Glomerular endothelial cell (primary cell): ENCODE measurements around the gene SETD1A. TPM values are rescaled to one million over a fixed set of nuclear protein-coding genes. Genes with fewer than 3 reads are reported as not detected.

ENCODE experiments used
- DNase-seq: peaks from one replicate; pipeline ENCODE4 v3.0.0-alpha.2; 2011; ENCODE audit warnings: low read depth, low spot score; ENCODE audit errors: extremely low read depth
- total RNA-seq: library from RNA; depleted of rRNA; stranded (reverse); fragments of >200 nt; gene quantifications from 2 replicates; pipeline ENCODE4 v1.2.3, GENCODE V29; 2015

The SETD1A gene
- total RNA-seq, result 12.5 and 24.6 TPM in 2 replicates

DNA sequence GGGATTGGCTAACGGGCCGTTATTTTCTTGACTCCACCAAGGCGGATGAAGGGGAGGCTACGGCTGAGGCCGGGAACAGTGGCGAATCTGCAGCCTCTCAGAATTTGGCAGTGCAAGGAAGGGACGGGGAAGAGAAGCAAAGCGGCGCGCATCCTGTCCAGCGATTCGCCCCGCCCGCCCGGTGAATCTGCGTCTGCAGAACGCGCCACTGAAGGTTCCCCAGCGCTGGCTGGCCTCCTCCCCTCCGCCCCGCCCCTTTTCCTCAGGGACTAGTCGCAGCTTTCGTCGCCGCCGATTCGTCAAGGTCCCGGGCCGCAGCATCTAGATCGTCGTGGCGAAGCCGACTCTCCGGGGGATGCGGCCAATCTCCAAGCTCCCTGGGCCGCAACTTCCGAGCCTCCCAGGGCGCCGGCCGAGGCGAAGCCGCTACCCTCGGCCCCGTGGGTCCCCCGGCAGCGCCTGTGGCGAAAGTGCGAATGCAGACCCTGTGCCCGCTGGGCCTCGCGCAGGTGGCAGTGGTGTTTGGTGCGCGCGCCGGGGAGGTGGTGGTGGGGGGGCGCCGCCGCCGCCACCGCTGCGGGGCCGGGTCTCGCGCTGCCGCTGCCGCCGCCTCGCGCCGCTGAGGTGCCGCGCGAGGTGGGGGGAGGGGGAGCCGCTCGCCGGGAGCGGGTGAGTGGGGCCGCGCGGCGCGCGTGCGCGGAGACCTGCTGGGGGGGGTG lies at the start of gene SETD1A:
SETD1A (plus strand) TSS at position 299 of the 719 bp plus-strand sequence. CDS start 978 bp downstream, outside the sequence.
- DNase-seq, result peak; percentile 64

GRCh38 chr16:30910427-30911029 lies 47.0 kb upstream of the SETD1A start:
- no peak for DNase-seq

GRCh38 chr16:30912794-30913412 lies 44.7 kb upstream of the SETD1A start:
- DNase-seq, result no peak

DNA sequence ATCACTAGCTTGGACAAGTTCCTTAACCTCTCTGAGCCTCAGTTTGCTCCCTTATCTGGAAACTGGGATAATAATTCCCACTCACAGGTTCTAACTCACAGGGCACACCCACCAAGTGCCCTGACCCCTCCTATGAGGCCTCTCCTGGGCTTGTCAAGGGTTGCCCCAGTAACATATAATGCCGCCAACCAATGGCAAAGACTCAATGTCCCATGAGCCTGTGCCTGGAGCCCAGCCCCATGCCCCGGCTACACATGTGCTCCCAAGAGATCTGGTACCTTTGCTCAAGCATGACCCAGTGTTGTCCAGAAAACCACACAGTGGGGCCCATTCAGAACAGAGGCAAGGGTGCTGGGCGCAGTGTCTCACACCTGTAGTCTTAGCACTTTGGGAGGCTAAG lies 42.7 kb upstream of the SETD1A start:
- no peak for DNase-seq

GRCh38 chr16:30918614-30919013 lies 38.9 kb upstream of the SETD1A start:
- no peak for DNase-seq

- DNase-seq, result no peak
Measured at GRCh38 chr16:30920891-30921290, 36.7 kb upstream of the SETD1A start.

GRCh38 chr16:30921459-30921747 lies 36.2 kb upstream of the SETD1A start:
- no peak for DNase-seq

GRCh38 chr16:30921748-30922419 lies 35.7 kb upstream of the SETD1A start:
- peak; percentile 64 for DNase-seq

GRCh38 chr16:30922420-30922959 lies 35.1 kb upstream of the SETD1A start:
- DNase-seq, result peak; percentile 94

DNA sequence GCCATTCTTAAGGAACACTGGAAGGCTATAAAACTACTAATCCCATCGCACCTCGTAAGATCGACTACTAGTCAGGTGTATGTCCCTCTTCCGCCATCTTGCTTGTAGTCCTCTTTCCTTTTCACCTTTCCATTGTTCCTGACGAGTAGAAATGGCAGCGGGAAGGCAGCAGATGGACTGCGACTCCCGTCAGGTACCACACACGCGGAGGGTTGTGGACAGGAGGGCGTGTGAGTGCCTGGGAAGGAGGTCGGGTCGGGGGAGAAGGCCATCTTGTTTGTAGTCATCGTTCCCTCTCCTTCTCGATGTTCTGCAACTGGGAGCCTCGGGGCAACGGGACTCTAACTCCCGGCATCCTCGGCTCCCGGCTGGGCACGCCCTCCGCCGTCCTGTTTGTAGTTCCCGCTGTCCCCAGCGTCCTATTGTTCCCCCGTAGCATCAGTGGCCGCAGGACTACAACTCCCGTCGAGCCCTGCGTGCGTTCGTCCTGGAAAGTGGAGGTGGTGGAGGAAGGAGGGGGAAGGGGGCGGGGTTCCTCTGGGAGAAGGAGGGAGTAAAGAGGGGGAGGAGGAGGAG lies 34.5 kb upstream of the SETD1A start:
- DNase-seq, result peak; percentile 96

GRCh38 chr16:30923554-30924075 lies 33.9 kb upstream of the SETD1A start, which contains the start of gene FBXL19:
TSS of gene FBXL19 (plus strand) at chr16:30923572. CDS start at chr16:30925755, 2,183 bp downstream.
- no peak for DNase-seq

GRCh38 chr16:30924076-30924912 lies 33.3 kb upstream of the SETD1A start:
- DNase-seq, result no peak

- DNase-seq, result no peak
Measured at GRCh38 chr16:30924913-30925631, 32.5 kb upstream of the SETD1A start.

GRCh38 chr16:30925632-30925987 lies 31.9 kb upstream of the SETD1A start:
- DNase-seq, result no peak

DNA sequence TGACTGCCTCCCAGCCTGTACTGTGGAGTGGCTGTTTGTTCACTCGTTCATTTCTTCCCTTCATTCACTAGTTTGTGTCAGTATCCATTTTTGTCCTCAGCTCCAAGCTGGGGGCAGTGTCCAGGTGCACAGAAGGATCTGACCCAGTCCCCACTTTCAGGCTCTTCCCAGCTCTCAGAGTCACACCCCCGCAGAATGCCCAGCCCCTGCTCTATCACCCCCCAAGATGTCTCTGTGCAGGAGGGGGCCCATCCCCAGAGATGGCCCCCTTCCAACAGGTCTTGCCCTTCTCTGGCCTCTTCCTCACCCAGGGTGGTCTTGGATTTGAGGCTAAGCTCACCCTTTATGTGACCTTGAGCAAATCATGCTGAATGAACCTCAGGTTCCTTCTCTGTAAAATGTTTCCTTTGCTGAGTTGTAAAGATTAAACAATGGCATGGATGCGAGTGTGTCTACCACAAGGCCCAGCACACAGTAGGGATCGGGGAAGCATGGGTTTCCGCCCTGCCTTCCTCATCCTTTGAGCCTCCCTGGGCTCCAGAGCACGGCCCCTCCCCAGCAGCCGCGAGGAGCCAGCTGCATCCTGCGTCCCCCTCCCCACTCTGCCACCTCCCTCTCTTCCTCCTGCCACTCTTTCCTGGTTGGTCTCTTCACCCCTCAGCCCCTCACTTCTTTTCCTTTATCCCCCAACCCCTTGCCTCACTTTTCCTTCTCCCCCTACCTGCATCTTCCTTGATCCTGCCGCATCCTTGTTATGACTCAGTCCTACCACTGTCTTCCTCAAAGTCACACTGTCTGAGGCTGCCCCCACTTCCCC lies 31.4 kb upstream of the SETD1A start:
- no peak for DNase-seq

DNA sequence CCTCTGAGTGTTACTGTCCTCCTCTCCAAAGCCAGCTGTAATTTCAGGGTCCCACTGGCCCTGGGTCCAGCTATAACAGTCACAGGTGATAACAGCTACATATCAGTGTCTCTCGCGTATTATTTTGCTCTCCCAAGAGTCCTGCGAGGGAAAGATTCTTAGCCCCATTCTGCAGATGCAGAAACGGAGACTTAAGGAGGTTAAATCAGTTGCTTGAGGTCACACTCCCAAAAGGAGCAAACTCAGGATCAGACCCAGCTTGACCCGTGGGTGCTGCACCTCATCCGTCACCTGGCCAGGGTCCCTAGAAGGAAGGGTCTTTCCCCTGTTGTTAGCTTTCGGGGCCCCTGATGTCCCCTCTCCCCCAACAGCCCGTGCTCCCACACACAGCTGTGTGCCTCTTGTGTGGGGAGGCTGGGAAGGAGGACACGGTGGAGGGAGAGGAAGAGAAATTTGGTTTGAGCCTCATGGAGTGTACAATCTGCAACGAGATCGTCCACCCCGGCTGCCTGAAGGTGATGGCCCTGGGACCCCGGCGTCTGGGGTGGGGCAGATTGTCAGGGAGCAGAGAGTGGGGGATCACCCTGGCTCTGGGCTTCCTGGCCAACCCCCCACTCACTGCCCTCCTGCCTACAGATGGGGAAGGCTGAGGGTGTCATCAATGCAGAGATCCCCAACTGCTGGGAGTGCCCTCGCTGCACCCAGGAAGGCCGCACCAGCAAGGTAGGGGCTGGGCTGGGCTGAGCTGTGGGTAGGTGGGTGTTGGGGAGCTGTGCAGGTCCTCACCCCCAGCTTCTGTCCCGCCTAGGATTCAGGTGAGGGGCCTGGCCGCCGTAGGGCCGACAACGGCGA lies 30.4 kb upstream of the SETD1A start:
- DNase-seq, result no peak

GRCh38 chr16:30927789-30928378 lies 29.7 kb upstream of the SETD1A start:
- no peak for DNase-seq
